ENCODE results near the gene CERT1.

The CERT1 gene

GRCh38 chr5:75460942-75461610 lies 50.4 kb downstream of the CERT1 start:
- peaks cover 11% of the 10 kb centered on the region for H3K36me3 ChIP-seq (ENCODE audit: control insufficient read depth, insufficient read depth, low read length)
- 68 to 71% methylated on average over 3 to 4 of the region's 8 CpGs for WGBS, 2 experiments (ENCODE audit: insufficient coverage in 2 of 2)
- no peaks in the 10 kb centered on the region for H3K9me3 ChIP-seq (ENCODE audit: control insufficient read depth, low read length)
- H3K4me3 ChIP-seq (ENCODE audit: extremely low read depth, insufficient read depth, low read length, poor library complexity, severe bottlenecking): no peak overlapping the region
- no peak overlapping the region for H3K27ac ChIP-seq (ENCODE audit: low read depth, low read length, severe bottlenecking)
- H3K4me1 ChIP-seq (ENCODE audit: control insufficient read depth, insufficient read depth, low read length, poor library complexity, severe bottlenecking): peaks cover 9% of the 10 kb centered on the region

GRCh38 chr5:75460532-75460931 lies 50.9 kb downstream of the CERT1 start:
- Histone ChIP-seq H3K9me3 (ENCODE audit: control insufficient read depth, low read length) (no peaks in the 10 kb centered on the region), H3K36me3 (ENCODE audit: control insufficient read depth, insufficient read depth, low read length) (peaks cover 11% of the 10 kb centered on the region), H3K27ac (ENCODE audit: low read depth, low read length, severe bottlenecking) (no peak overlapping the region), H3K4me3 (ENCODE audit: extremely low read depth, insufficient read depth, low read length, poor library complexity, severe bottlenecking) (no peak overlapping the region), H3K4me1 (ENCODE audit: control insufficient read depth, insufficient read depth, low read length, poor library complexity, severe bottlenecking) (peaks cover 3% of the 10 kb centered on the region)
- WGBS, 2 experiments (ENCODE audit: insufficient coverage in 2 of 2): 70 to 81% methylated on average over 2 of the region's 2 CpGs

GRCh38 chr5:75457691-75458090 lies 53.7 kb downstream of the CERT1 start:
- no peaks in the 10 kb centered on the region for H3K4me1 ChIP-seq (ENCODE audit: control insufficient read depth, insufficient read depth, low read length, poor library complexity, severe bottlenecking)
- no peak overlapping the region for H3K27ac ChIP-seq (ENCODE audit: low read depth, low read length, severe bottlenecking)
- no peak overlapping the region for H3K4me3 ChIP-seq (ENCODE audit: extremely low read depth, insufficient read depth, low read length, poor library complexity, severe bottlenecking)
- no peaks in the 10 kb centered on the region for H3K9me3 ChIP-seq (ENCODE audit: control insufficient read depth, low read length)
- 97 to 100% methylated on average over 1 to 6 of the region's 8 CpGs for WGBS, 2 experiments (ENCODE audit: insufficient coverage in 2 of 2)
- peaks cover 25% of the 10 kb centered on the region for H3K36me3 ChIP-seq (ENCODE audit: control insufficient read depth, insufficient read depth, low read length)

- H3K9me3 ChIP-seq (ENCODE audit: control insufficient read depth, low read length): no peaks in the 10 kb centered on the region
- H3K4me1 ChIP-seq (ENCODE audit: control insufficient read depth, insufficient read depth, low read length, poor library complexity, severe bottlenecking): no peaks in the 10 kb centered on the region
- no peak overlapping the region for H3K4me3 ChIP-seq (ENCODE audit: extremely low read depth, insufficient read depth, low read length, poor library complexity, severe bottlenecking)
- H3K36me3 ChIP-seq (ENCODE audit: control insufficient read depth, insufficient read depth, low read length): peaks cover 20% of the 10 kb centered on the region
- no peak overlapping the region for H3K27ac ChIP-seq (ENCODE audit: low read depth, low read length, severe bottlenecking)
- WGBS, 2 experiments (ENCODE audit: insufficient coverage in 2 of 2): no CpG with 5 or more reads among the region's 1 CpG
Measured at GRCh38 chr5:75457161-75457560, 54.3 kb downstream of the CERT1 start.

- WGBS, 2 experiments (ENCODE audit: insufficient coverage in 2 of 2): 60% methylated on average over 1 of the region's 1 CpG; no CpG with 5 or more reads in 1 of the 2 experiments
Measured at GRCh38 chr5:75450069-75450468, 61.4 kb downstream of the CERT1 start.

GRCh38 chr5:75446068-75446467 lies 65.4 kb downstream of the CERT1 start:
- Histone ChIP-seq H3K36me3 (ENCODE audit: control insufficient read depth, insufficient read depth, low read length) (no peaks in the 10 kb centered on the region), H3K27ac (ENCODE audit: low read depth, low read length, severe bottlenecking) (no peak overlapping the region), H3K9me3 (ENCODE audit: control insufficient read depth, low read length) (peaks cover 15% of the 10 kb centered on the region), H3K4me3 (ENCODE audit: extremely low read depth, insufficient read depth, low read length, poor library complexity, severe bottlenecking) (no peak overlapping the region), H3K4me1 (ENCODE audit: control insufficient read depth, insufficient read depth, low read length, poor library complexity, severe bottlenecking) (no peaks in the 10 kb centered on the region)
- no CpG with 5 or more reads among the region's 2 CpGs for WGBS, 2 experiments (ENCODE audit: insufficient coverage in 2 of 2)

More at GRCh38 chr5:75450069-75450468, 61.4 kb downstream of the CERT1 start:
- peaks cover 15% of the 10 kb centered on the region for H3K36me3 ChIP-seq (ENCODE audit: control insufficient read depth, insufficient read depth, low read length)
- H3K9me3 ChIP-seq (ENCODE audit: control insufficient read depth, low read length): peaks cover 8% of the 10 kb centered on the region
- H3K4me1 ChIP-seq (ENCODE audit: control insufficient read depth, insufficient read depth, low read length, poor library complexity, severe bottlenecking): no peaks in the 10 kb centered on the region
- H3K27ac ChIP-seq (ENCODE audit: low read depth, low read length, severe bottlenecking): no peak overlapping the region
- H3K4me3 ChIP-seq (ENCODE audit: extremely low read depth, insufficient read depth, low read length, poor library complexity, severe bottlenecking): no peak overlapping the region

- no peak overlapping the region for H3K4me3 ChIP-seq (ENCODE audit: extremely low read depth, insufficient read depth, low read length, poor library complexity, severe bottlenecking)
- H3K27ac ChIP-seq (ENCODE audit: low read depth, low read length, severe bottlenecking): no peak overlapping the region
- WGBS, 2 experiments (ENCODE audit: insufficient coverage in 2 of 2): 83% methylated on average over 1 of the region's 2 CpGs; no CpG with 5 or more reads in 1 of the 2 experiments
- no peaks in the 10 kb centered on the region for H3K36me3 ChIP-seq (ENCODE audit: control insufficient read depth, insufficient read depth, low read length)
- no peaks in the 10 kb centered on the region for H3K4me1 ChIP-seq (ENCODE audit: control insufficient read depth, insufficient read depth, low read length, poor library complexity, severe bottlenecking)
- peaks cover 11% of the 10 kb centered on the region for H3K9me3 ChIP-seq (ENCODE audit: control insufficient read depth, low read length)
Measured at GRCh38 chr5:75441560-75441959, 69.9 kb downstream of the CERT1 start.

- Histone ChIP-seq H3K4me3 (ENCODE audit: extremely low read depth, insufficient read depth, low read length, poor library complexity, severe bottlenecking) (no peak overlapping the region), H3K36me3 (ENCODE audit: control insufficient read depth, insufficient read depth, low read length) (no peaks in the 10 kb centered on the region), H3K4me1 (ENCODE audit: control insufficient read depth, insufficient read depth, low read length, poor library complexity, severe bottlenecking) (no peaks in the 10 kb centered on the region), H3K27ac (ENCODE audit: low read depth, low read length, severe bottlenecking) (no peak overlapping the region), H3K9me3 (ENCODE audit: control insufficient read depth, low read length) (peaks cover 7% of the 10 kb centered on the region)
- 100% methylated on average over 1 of the region's 2 CpGs; no CpG with 5 or more reads in 1 of the 2 experiments for WGBS, 2 experiments (ENCODE audit: insufficient coverage in 2 of 2)
Measured at GRCh38 chr5:75439276-75439675, 72.2 kb downstream of the CERT1 start.

- no peak overlapping the region for H3K27ac ChIP-seq (ENCODE audit: low read depth, low read length, severe bottlenecking)
- H3K4me1 ChIP-seq (ENCODE audit: control insufficient read depth, insufficient read depth, low read length, poor library complexity, severe bottlenecking): no peaks in the 10 kb centered on the region
- no CpG with 5 or more reads among the region's 2 CpGs for WGBS, 2 experiments (ENCODE audit: insufficient coverage in 2 of 2)
- H3K4me3 ChIP-seq (ENCODE audit: extremely low read depth, insufficient read depth, low read length, poor library complexity, severe bottlenecking): no peak overlapping the region
- H3K9me3 ChIP-seq (ENCODE audit: control insufficient read depth, low read length): peaks cover 7% of the 10 kb centered on the region
- no peaks in the 10 kb centered on the region for H3K36me3 ChIP-seq (ENCODE audit: control insufficient read depth, insufficient read depth, low read length)
Measured at GRCh38 chr5:75438722-75439121, 72.7 kb downstream of the CERT1 start.

- Histone ChIP-seq H3K27ac (ENCODE audit: low read depth, low read length, severe bottlenecking) (no peak overlapping the region), H3K9me3 (ENCODE audit: control insufficient read depth, low read length) (no peaks in the 10 kb centered on the region), H3K4me3 (ENCODE audit: extremely low read depth, insufficient read depth, low read length, poor library complexity, severe bottlenecking) (no peak overlapping the region), H3K36me3 (ENCODE audit: control insufficient read depth, insufficient read depth, low read length) (no peaks in the 10 kb centered on the region), H3K4me1 (ENCODE audit: control insufficient read depth, insufficient read depth, low read length, poor library complexity, severe bottlenecking) (no peaks in the 10 kb centered on the region)
Measured at GRCh38 chr5:75435096-75435495, 76.3 kb downstream of the CERT1 start.

GRCh38 chr5:75433814-75434506 lies 77.5 kb downstream of the CERT1 start:
- WGBS, 2 experiments (ENCODE audit: insufficient coverage in 2 of 2): 100% methylated on average over 1 of the region's 3 CpGs
- no peak overlapping the region for H3K27ac ChIP-seq (ENCODE audit: low read depth, low read length, severe bottlenecking)
- no peak overlapping the region for H3K4me3 ChIP-seq (ENCODE audit: extremely low read depth, insufficient read depth, low read length, poor library complexity, severe bottlenecking)
- H3K9me3 ChIP-seq (ENCODE audit: control insufficient read depth, low read length): no peaks in the 10 kb centered on the region
- H3K36me3 ChIP-seq (ENCODE audit: control insufficient read depth, insufficient read depth, low read length): no peaks in the 10 kb centered on the region
- H3K4me1 ChIP-seq (ENCODE audit: control insufficient read depth, insufficient read depth, low read length, poor library complexity, severe bottlenecking): no peaks in the 10 kb centered on the region

Measured in mesodermal cell (in vitro differentiated cells).